ENCODE data around the gene LATS1. TPM values are rescaled to one million over a fixed set of nuclear protein-coding genes. Genes with fewer than 3 reads are reported as not detected.
A peak's percentile ranks its signal among the peaks of the same experiment; 100 is the strongest.

The LATS1 gene
- total and polyA plus RNA-seq, 2 of the 8 experiments (the other 6 are each of a cell fraction or from before 2014, with no cell fraction given), result 8.9 to 21.7 TPM

DNA sequence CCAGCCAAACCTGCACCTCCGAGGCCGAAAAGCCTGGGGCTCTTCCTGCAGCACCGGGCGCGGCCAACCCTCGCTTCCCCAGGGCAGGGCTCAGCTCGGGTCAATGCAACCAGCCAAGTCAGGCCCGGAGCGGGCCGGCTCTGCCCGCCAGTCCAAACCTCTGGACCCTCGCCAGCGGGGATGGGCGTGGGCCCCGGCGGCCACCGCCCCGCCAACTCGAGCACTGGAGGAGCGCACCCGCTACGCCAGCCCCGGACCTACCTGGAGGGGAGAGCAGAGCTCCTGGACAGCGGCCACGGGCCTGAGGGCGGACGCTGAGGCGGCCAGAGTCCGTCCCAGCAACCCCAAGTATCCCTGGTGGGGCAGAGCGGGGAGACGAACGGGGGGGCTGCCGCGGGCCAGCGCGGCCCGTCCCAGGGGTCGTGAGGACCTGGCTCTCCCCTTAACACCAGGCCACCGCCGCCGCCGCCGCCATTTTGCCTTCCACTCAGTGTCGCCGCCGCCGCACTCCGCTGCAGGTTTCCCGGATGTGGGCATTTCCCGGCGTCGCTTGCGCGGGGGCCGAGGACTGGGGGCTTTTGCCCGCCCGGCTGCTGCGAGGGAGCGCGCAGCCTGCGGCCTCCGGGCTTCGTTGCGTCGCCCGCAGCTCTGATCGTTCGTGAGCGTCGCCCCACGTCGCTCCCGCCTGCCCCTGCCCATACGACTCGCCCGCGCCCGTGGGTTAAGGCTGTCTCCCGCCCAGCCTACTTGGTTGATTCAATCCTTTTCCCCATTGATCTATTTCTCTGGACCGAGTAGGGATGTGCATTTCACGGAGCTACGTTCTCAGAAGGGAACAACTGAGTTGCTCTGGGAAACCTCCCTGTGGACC lies at the start of gene LATS1 (continued):
- TF ChIP-seq SIN3A (conservative IDR thresholded peaks at IDR 0.05 in 1 of 2, IDR thresholded peaks at IDR 0.05 in 1 of 2; ENCODE audit: low read depth in 1 of 2, low read length in 2 of 2) (peak in 1 of 2 experiments; percentile 60; a peak in 1 of 4 replicates), HDAC6 (IDR thresholded peaks at IDR 0.05; ENCODE audit: low read depth, low read length) (no peak), EP300 (IDR thresholded peaks at IDR 0.05; ENCODE audit: borderline replicate concordance in 1 of 2, low read depth in 2 of 2, low read length in 2 of 2) (no peak), BCL11A (IDR thresholded peaks at IDR 0.05; ENCODE audit: low read depth in 2 of 2, low read length in 2 of 2) (no peak), SP1 (IDR thresholded peaks at IDR 0.05; ENCODE audit: low read depth, low read length) (no peak), POLR2AphosphoS5 (IDR thresholded peaks at IDR 0.05; ENCODE audit: low read depth, low read length) (peak; percentile 90), KDM4A (IDR thresholded peaks at IDR 0.05; ENCODE audit: low read depth, low read length, severe bottlenecking) (peak; percentile 50), SP2 (IDR thresholded peaks at IDR 0.05; ENCODE audit: low read length) (no peak), SIX5 (IDR thresholded peaks at IDR 0.05; ENCODE audit: low read depth, low read length) (no peak), TCF12 (IDR thresholded peaks at IDR 0.05; ENCODE audit: low read depth, low read length) (no peak), TAF1 (IDR thresholded peaks at IDR 0.05; ENCODE audit: low read depth, low read length) (peak; percentile 97)
- TF ChIP-seq, protein P1, sequence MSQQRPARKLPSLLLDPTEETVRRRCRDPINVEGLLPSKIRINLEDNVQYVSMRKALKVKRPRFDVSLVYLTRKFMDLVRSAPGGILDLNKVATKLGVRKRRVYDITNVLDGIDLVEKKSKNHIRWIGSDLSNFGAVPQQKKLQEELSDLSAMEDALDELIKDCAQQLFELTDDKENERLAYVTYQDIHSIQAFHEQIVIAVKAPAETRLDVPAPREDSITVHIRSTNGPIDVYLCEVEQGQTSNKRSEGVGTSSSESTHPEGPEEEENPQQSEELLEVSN (IDR thresholded peaks at IDR 0.05), result peak; percentile 68
- TF ChIP-seq, protein P2, sequence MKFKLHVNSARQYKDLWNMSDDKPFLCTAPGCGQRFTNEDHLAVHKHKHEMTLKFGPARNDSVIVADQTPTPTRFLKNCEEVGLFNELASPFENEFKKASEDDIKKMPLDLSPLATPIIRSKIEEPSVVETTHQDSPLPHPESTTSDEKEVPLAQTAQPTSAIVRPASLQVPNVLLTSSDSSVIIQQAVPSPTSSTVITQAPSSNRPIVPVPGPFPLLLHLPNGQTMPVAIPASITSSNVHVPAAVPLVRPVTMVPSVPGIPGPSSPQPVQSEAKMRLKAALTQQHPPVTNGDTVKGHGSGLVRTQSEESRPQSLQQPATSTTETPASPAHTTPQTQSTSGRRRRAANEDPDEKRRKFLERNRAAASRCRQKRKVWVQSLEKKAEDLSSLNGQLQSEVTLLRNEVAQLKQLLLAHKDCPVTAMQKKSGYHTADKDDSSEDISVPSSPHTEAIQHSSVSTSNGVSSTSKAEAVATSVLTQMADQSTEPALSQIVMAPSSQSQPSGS (IDR thresholded peaks at IDR 0.05; ENCODE audit: low read length), result no peak
- TF ChIP-seq, protein P3, sequence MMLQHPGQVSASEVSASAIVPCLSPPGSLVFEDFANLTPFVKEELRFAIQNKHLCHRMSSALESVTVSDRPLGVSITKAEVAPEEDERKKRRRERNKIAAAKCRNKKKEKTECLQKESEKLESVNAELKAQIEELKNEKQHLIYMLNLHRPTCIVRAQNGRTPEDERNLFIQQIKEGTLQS (IDR thresholded peaks at IDR 0.05; ENCODE audit: insufficient read depth, low read depth, low read length), result no peak
- TF ChIP-seq, protein P4, sequence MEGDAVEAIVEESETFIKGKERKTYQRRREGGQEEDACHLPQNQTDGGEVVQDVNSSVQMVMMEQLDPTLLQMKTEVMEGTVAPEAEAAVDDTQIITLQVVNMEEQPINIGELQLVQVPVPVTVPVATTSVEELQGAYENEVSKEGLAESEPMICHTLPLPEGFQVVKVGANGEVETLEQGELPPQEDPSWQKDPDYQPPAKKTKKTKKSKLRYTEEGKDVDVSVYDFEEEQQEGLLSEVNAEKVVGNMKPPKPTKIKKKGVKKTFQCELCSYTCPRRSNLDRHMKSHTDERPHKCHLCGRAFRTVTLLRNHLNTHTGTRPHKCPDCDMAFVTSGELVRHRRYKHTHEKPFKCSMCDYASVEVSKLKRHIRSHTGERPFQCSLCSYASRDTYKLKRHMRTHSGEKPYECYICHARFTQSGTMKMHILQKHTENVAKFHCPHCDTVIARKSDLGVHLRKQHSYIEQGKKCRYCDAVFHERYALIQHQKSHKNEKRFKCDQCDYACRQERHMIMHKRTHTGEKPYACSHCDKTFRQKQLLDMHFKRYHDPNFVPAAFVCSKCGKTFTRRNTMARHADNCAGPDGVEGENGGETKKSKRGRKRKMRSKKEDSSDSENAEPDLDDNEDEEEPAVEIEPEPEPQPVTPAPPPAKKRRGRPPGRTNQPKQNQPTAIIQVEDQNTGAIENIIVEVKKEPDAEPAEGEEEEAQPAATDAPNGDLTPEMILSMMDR (IDR thresholded peaks at IDR 0.05; ENCODE audit: control extremely low read depth in 1 of 3, insufficient read depth in 1 of 3, low read depth in 1 of 3, low read length in 3 of 3), result 0 out of 4 replicates have a peak, but pooled peaks of 1 of the 3 experiments have one; percentile 9

Data from H1 (cell line).